ENCODE results near the gene PTPRD. TPM values are rescaled to one million over a fixed set of nuclear protein-coding genes. Genes with fewer than 3 reads are reported as not detected.

PTPRD gene
- total and polyA plus RNA-seq, 9 donors = 16.2 to 231 (median 85.8) TPM

DNA sequence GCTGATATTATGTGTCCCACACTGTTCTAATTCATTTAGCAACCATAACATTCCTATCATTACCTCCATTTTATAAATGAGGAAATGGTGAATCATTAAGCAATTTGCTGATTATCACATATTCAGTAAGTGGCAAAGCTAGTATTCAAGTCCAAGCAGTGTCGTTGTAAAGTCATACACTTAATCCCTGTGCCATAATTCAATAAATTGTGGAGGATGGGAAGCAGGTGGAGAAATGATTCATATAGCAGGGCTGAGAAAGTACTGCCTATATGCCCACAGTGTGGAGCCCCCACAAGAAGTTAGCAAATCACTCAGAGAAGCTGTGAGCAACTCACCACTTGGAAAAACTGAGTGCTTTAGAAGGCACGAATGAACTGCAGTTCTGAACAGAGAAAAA lies 691.0 kb downstream of the PTPRD start:
- H3K27ac ChIP-seq = no peak overlapping the region
- H3K4me3 ChIP-seq = no peak overlapping the region
- intact Hi-C loops (cut with DNase I) = no loop called here
- H3K9me3 ChIP-seq = no peaks in the 10 kb centered on the region
- no peaks in the 10 kb centered on the region for H3K4me1 ChIP-seq (ENCODE audit: insufficient read depth)
- WGBS, 3 donors = 65 to 75% (median 69%) methylated on average over 2 of the region's 2 CpGs
- no peaks in the 10 kb centered on the region for H3K27me3 ChIP-seq
- no peak for DNase-seq
- H3K36me3 ChIP-seq = no peaks in the 10 kb centered on the region
- TF ChIP-seq POLR2A (IDR thresholded peaks at IDR 0.05) = no peak
- TF ChIP-seq EP300 (IDR thresholded peaks at IDR 0.05) = no peak
- TF ChIP-seq, protein P1, sequence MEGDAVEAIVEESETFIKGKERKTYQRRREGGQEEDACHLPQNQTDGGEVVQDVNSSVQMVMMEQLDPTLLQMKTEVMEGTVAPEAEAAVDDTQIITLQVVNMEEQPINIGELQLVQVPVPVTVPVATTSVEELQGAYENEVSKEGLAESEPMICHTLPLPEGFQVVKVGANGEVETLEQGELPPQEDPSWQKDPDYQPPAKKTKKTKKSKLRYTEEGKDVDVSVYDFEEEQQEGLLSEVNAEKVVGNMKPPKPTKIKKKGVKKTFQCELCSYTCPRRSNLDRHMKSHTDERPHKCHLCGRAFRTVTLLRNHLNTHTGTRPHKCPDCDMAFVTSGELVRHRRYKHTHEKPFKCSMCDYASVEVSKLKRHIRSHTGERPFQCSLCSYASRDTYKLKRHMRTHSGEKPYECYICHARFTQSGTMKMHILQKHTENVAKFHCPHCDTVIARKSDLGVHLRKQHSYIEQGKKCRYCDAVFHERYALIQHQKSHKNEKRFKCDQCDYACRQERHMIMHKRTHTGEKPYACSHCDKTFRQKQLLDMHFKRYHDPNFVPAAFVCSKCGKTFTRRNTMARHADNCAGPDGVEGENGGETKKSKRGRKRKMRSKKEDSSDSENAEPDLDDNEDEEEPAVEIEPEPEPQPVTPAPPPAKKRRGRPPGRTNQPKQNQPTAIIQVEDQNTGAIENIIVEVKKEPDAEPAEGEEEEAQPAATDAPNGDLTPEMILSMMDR (IDR thresholded peaks at IDR 0.05) = no peak

DNA sequence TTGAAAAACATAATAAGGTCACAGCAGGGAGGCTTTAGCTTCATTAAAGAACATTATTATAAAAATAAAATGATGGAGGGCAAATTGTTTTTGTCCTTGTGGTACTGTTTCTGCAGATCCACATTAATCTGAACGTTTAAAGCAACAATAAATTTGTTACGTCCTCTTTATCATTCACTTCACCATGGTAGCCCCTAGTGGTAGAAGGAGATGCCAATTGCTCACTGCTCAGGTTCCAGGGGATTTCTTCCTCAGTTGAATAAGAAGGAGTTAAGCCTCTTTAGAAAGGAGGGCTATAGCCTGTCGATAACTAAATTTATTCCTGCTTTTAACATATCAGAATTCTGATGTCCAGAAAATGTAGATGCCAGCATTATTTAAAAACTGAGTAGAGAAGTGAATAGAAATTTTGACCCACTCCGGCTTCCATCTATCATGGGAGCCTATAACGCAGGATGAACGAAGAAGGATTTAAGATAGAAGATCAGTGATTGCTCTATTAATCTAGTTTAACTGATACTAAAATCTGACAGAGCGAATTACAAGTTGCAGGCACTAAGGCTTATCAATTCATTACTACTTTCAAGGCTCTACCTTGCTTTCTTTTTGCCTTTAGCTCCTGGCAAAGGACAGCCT lies 692.3 kb downstream of the PTPRD start:
- Histone ChIP-seq H3K4me1 (ENCODE audit: insufficient read depth) (no peaks in the 10 kb centered on the region), H3K27me3 (no peaks in the 10 kb centered on the region), H3K4me3 (no peak overlapping the region), H3K9me3 (no peaks in the 10 kb centered on the region), H3K36me3 (no peaks in the 10 kb centered on the region), H3K27ac (no peak overlapping the region)
- WGBS, 3 donors = 57 to 66% (median 64%) methylated on average over 7 of the region's 7 CpGs
- intact Hi-C loops (cut with DNase I) = no loop called here
- TF ChIP-seq, protein P1 (IDR thresholded peaks at IDR 0.05) = no peak
- TF ChIP-seq POLR2A (IDR thresholded peaks at IDR 0.05) = no peak
- TF ChIP-seq EP300 (IDR thresholded peaks at IDR 0.05) = no peak
- no peak for DNase-seq

DNA sequence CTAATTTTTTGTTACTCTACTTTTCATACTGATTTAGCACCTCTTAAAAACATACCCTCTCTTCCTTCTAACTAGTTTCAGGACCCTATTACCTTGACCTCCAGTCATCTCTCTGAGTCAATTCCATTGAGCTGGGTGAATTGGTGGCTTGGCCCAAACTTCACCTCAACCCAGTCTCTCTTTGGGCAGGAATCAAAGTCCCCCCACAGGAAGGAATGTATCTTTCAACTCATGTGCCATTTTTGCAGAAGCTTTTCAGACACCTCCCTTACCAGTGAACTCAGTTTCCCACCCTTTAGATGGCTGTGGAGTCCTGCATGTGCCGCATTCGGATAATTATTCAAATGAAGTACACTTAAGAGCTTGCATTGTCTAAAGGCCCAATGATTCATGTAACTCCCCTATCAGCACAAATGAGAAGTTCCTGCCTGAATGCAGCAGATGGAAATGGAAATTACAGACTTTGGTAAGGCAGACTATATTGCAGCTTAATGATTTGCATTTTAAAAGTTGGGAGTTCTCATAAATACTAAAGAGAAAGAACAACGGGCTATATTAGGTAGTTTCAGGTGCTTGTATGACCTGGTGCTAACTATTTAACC lies 693.5 kb downstream of the PTPRD start:
- DNase-seq = no peak
- intact Hi-C loops (cut with DNase I) = no loop called here
- Histone ChIP-seq H3K27me3 (no peaks in the 10 kb centered on the region), H3K4me1 (ENCODE audit: insufficient read depth) (no peaks in the 10 kb centered on the region), H3K4me3 (no peak overlapping the region), H3K9me3 (no peaks in the 10 kb centered on the region), H3K36me3 (no peaks in the 10 kb centered on the region), H3K27ac (no peak overlapping the region)
- 81 to 86% (median 84%) methylated on average over 3 of the region's 3 CpGs for WGBS, 3 donors
- TF ChIP-seq EP300 (IDR thresholded peaks at IDR 0.05) (no peak), POLR2A (IDR thresholded peaks at IDR 0.05) (no peak)
- TF ChIP-seq, protein P1 (IDR thresholded peaks at IDR 0.05) = no peak

DNA sequence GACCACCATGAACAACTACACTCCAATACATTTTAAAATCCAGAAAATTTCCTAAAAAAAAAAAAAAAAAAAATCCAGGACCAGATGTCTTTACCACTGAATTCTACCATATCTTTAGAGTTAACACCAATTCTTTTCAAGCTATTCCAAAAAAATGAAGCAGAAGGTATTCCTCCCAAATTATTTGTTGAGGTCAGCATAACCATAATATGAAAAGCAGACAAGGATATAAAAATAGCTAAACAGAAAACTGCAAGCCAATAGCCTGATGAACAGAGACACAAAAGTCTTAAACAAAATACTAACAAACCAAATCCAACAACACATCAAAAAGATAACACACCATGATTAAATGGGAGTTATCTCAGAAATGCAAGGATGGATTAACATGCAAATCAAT lies 695.4 kb downstream of the PTPRD start:
- Histone ChIP-seq H3K4me1 (ENCODE audit: insufficient read depth) (no peaks in the 10 kb centered on the region), H3K27ac (no peak overlapping the region), H3K36me3 (no peaks in the 10 kb centered on the region), H3K27me3 (no peaks in the 10 kb centered on the region), H3K9me3 (no peaks in the 10 kb centered on the region), H3K4me3 (no peak overlapping the region)
- no peak for DNase-seq
- TF ChIP-seq EP300 (IDR thresholded peaks at IDR 0.05) = no peak
- TF ChIP-seq, protein P1 (IDR thresholded peaks at IDR 0.05) = no peak
- no peak for TF ChIP-seq POLR2A (IDR thresholded peaks at IDR 0.05)
- intact Hi-C loops (cut with DNase I) = no loop called here

Data from ovary (tissue), 9 donors.